Tibial nerve (tissue), 4 donors: ENCODE results near the gene LRBA.

Source experiments
- CTCF ChIP-seq, 5 experiments: fragments of 200-600 bp in 3 of 5; fragments of 450-650 bp in 2 of 5; sonication (generic) in 3 of 5; IDR thresholded peaks; one replicate each; pipeline ENCODE4 v1.5.1; 2016 to 2019; ENCODE audit warnings: antibody characterized with exemption in 5 of 5, mild to moderate bottlenecking in 3 of 5, moderate library complexity in 2 of 5
- EP300 ChIP-seq, 2 donors: sonication (generic); formaldehyde crosslinking; IDR thresholded peaks; one replicate each; pipeline ENCODE4 v1.6.1; 2017; ENCODE audit warnings: antibody characterized with exemption in 2 of 2, mild to moderate bottlenecking in 1 of 2
- POLR2A ChIP-seq, 2 donors: fragments of 450-650 bp; IDR thresholded peaks; one replicate each; pipeline ENCODE4 v1.6.1; 2017; ENCODE audit warnings: antibody characterized with exemption in 2 of 2, mild to moderate bottlenecking in 2 of 2, moderate library complexity in 2 of 2

- TF ChIP-seq CTCF (IDR thresholded peaks at IDR 0.05) (no peak), POLR2A (IDR thresholded peaks at IDR 0.05) (no peak), EP300 (IDR thresholded peaks at IDR 0.05) (no peak)
Measured at GRCh38 chr4:150750824-150751223, 264.3 kb downstream of the LRBA start.
